ENCODE measurements around the gene SPRYD3.
A peak's percentile ranks its signal among the peaks of the same experiment; 100 is the strongest.
"Not testable (repeated sequence)": the region's sequence is repeated elsewhere in the genome, so short reads cannot be mapped to it uniquely, and the experiment has no call there.

Gene SPRYD3

DNA sequence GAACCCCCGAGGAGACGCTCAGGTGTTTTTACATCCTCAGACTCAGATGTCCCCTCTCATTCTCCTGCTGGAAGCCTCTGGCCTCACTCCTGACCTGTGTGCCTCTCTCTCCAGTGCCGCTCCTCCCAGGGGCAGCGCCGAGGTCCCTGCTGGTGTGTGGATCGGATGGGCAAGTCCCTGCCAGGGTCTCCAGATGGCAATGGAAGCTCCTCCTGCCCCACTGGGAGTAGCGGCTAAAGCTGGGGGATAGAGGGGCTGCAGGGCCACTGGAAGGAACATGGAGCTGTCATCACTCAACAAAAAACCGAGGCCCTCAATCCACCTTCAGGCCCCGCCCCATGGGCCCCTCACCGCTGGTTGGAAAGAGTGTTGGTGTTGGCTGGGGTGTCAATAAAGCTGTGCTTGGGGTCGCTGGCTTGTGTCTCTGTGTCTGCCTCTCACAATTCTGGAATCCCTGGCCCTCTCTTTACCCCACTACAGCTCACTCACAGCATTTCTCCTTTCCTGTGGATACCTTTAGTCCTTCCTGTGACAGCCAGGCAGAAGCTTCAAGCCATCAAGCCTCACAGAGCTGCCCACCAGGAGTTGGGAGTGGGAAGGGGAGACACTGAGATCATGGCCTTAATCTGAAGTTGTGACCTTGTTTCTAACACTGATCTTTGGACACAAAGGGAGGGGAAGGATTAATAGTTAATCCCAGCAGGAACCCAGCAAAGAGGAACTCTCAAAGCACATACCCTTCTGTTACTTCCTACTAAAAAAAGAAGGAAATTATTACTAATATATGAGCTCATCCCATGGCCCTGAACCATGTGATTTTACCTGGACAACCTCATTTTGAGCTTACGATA lies 23.0 kb upstream of the SPRYD3 start:
- DNase-seq, result no peak

DNA sequence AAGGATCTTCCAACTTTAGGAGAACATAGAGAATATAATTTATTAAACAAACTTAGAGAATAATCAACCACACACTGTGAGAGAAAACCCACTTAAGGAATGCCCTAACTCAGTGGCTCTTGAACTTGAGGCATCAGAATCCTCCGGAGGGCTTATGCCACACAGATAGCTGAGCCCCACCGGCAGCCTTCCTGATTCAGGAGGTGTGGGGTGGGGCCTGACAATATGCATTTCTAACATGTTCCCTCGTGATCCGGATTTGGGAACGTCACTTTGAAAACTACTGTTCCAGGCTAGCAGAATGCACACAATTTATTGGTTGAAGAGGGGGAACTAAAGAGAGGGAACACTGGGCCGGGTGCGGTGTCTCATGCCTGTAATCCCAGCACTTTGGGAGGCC lies 22.1 kb upstream of the SPRYD3 start:
- no peak for DNase-seq

DNA sequence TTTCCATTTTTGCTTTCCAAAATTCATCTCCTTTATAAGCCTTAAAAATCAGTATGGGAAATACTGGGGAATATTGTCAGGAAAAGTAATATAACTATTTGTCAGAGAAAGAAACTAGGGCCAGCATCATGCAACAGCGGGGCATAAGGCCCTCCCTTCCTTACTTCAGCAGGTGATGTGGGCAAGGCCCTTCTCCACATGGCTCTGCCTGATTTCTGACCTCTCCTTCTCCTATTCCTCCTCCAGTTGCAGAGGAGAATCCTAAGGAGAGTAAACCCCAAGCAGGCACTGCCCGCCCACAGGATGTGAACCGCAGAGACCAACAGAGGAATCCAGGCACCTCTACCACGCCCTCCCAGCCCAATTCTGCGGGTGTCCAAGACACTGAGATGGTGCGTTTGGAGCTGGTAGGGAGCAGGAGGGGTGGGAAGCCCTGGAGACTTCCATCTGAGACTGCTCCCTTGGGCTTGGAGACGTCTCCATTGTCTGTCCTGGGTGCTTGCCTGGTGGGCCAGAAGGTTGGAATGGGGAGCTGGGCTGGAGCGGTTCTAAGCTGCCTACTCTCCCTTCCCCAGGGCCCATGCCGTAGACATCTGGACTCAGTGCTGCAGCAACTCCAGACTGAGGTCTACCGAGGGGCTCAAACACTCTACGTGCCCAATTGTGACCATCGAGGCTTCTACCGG lies 21.4 kb upstream of the SPRYD3 start:
- DNase-seq, result no peak

DNA sequence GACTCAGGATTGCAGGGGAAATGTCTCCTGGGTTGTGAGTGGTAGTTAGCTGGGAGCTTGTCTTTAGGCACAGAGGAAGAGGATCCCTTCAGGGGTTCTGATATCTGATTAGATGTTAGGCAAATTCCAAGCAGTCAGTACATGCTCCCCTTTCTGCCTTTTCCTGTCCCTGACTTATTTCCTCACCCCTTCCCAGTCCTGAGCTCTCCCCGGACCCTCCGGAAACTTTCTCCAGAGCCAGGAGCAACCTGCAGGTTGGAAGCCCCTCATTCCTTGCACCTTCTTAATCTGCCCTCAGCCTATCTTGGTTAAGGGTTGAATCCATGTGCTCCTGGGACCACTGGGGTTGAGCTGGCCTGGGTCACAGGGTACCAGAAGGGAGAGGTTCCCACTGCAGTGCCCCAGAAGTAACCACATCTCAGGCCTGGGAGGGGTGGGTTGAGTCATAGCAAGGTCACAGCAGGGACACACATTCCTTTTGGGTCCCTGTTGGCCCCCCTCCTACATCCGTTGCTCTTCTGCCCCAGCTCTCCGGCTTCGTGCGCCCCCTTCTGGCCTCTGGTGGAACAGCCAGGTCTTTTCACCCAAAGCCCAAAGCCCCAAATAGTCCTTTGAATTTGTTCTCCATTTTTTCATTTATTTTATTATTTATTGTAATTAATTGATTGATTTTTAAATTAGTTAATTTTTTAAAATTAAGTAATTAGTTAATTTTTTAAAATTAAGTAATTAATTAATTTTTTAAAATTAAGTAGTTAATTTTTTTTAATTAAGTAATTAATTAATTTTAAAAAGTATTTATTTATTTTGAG lies 20.1 kb upstream of the SPRYD3 start:
- peak; percentile 64 for DNase-seq

DNA sequence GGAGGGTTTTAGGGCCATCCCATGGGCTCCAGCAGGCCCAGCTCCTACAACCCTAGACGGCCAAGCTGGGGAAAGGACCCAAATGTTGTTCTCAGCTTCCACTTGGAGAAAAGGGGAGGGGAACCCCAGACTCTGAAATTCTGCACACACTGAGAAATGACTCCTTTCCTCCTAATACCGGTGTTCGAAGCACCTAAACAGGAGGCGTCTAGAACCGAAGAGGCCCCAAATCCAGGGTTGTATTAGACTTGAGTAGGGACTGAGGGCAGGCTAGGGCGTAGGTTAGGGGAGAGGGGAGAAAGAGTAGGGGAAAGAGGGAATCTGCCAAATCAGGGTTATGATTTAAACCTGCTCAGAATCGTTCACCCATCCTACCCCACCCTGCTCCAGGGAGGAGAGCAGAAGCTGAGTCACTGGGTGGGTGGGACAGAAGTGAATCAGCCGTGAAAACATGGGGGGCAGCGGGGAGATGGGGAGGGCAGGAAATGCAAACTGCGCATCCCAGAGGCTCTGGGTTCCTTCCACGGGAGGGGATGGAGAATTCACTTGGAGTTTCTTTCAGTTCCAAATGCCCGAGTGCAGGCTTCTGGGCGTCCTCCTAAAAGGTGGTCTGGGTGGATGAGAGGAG lies 19.3 kb upstream of the SPRYD3 start:
- DNase-seq, result no peak

DNA sequence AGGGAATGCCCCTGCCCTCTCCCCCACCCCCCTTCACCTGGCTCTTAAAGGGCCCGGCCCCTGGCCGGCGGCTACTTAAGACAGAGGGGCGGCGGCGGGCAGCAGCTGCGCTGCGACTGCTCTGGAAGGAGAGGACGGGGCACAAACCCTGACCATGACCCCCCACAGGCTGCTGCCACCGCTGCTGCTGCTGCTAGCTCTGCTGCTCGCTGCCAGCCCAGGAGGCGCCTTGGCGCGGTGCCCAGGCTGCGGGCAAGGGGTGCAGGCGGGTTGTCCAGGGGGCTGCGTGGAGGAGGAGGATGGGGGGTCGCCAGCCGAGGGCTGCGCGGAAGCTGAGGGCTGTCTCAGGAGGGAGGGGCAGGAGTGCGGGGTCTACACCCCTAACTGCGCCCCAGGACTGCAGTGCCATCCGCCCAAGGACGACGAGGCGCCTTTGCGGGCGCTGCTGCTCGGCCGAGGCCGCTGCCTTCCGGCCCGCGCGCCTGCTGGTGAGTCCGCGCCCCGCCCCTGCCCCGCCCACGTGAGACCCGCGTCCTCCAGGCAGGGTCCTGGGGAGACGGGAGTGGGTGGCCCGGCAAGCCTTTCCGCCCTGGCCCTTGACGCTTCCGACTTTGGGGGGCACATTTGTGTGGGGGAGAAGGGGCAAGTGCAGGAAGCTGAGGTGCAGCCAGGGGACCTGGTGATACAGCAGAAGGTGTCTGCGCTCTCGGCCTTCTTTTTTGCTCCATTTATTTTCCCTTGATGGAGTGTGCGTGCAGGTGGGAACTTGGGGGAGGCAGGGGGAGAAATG lies 18.6 kb upstream of the SPRYD3 start, which contains the start of gene IGFBP6:
TSS of gene IGFBP6 (plus strand) at position 104 of the 790 bp plus-strand sequence. CDS start at position 155, 51 bp downstream.
- DNase-seq, result peak; percentile 8

DNA sequence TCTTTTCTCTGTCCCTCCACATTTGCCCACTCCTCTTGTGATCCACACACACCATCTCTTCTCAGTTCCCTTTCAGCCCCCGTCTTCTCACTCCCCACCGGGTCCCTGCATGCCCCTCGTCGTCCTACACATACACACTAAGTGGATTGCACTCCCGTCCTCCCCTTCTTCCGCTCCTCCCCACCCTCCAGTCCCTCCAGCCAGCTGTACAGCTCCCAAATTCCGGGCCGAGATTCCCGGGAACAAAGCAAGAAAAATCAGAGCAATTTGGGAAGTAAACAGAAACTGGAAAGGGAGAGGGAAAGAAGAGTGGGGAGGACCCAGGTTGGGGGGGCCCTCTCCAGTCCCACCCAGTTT lies 18.0 kb upstream of the SPRYD3 start:
- no peak for DNase-seq

DNA sequence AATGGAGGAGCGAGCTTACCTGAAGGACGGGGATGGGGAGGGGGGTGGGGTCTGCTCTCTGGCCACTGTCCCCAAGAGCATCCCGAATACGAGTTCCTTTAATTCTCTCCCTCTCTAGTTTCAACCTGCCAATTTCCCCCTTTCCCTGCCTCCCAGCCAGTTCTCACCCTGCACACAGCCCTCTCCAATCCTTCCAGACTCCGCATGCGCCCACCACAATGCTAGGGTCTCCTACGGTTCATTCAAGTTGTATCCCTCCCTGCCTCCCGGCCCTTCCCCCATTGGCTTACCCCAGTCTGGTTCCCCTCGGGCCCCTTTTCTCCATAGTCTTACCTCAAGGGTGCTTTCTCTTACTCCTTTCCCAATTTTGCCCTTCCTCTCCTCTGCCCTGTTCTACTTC lies 17.6 kb upstream of the SPRYD3 start:
- DNase-seq, result no peak

DNA sequence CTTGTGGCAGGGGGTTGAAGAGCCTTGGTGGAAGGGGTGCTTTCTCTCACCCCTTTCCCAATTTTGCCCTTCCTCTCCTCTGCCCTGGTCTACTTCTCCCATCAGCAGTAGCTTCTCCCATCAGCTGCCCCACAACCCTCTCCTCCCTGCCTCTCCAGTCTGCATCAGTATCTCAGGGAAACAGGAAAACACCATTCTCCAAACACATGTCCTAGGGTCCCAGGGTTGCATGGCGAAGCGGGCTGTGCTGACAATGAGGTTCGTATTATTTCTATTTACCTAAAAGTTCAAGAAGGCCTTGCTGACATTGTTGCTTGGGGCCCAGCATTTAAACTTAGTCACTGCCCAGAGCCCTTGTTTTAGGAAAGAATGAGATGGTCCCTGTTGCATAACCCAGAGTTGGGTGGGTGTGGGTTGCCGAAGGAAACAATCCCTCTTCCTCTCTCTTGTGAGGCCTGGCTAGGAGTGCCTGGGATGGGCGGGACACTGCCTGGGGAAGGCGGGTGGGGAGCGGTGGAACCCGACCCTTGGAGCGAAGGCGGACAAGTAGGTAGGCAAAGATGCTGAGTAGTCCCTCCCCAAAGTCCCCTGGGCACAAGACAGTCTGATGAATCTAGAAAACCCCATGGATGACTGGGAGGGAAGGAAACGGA lies 17.0 kb upstream of the SPRYD3 start:
- DNase-seq, result no peak

DNA sequence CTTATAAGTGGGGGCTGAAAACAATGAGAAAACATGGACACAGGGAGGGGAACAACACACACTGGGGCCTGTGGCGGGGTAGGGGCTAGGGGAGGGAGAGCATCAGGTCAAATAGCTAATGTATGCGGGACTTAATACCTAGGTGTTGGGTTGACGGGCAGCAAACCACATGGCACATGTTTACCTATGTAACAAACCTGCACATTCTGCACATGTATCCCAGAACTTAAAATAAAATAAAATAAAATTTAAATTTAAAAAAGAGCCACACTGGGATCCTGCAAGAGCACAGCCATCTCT lies 16.4 kb upstream of the SPRYD3 start:
- not testable (repeated sequence) for DNase-seq

DNA sequence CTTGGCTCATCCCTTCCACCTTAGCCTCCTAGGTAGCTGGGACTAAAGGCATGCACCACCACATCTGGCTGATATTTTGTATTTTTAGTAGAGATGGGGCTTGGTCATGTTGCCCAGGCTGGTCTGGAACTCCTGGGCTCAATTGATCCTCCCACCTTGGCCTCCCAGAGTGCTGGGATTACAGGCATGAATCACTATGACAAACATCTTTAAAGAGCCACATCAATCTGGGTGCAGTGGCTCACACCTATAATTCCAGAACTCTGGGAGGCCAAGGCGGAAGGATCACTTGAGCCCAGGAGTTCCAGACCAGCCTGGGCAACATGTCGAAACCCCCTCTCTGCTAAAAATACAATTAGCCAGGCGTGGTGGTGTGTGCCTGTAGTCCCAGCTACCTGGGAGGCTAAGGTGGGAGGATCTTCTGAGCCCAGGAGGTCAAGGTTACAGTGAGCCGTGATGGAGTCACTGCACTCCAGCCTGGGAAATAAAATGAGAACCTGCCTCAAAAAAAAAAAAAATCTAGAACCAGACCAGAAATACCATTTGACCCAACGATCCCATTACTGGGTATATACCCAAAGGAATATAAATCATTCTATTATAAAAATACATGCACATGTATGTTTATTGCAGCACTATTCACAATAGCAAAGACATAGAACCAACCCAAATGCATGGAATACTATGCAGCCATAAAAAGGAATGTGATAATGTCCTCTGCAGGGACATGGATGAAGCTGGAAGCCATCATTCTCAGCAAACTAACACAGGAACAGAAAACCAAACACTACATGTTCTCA lies 15.8 kb upstream of the SPRYD3 start:
- DNase-seq, result not testable (repeated sequence)

DNA sequence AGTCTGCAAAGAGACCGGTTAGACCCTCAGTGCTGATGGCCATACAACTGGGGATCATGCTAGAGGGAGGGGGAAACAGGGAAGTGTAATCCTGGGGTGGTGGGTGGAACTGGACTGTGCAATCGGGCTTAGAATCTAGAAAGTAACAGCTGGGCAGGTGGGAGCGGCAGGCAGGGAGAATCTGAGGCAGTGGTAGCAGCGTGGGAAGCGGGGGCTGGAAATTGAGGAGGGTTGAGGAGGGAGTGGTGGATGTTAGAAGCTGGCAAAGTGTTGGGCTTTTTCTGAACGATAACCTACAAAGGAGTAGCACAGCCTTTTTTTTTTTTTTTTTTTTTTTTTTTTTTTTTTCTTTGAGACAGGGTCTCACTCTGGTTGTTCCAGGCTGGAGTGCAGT lies 15.2 kb upstream of the SPRYD3 start:
- no peak for DNase-seq

DNA sequence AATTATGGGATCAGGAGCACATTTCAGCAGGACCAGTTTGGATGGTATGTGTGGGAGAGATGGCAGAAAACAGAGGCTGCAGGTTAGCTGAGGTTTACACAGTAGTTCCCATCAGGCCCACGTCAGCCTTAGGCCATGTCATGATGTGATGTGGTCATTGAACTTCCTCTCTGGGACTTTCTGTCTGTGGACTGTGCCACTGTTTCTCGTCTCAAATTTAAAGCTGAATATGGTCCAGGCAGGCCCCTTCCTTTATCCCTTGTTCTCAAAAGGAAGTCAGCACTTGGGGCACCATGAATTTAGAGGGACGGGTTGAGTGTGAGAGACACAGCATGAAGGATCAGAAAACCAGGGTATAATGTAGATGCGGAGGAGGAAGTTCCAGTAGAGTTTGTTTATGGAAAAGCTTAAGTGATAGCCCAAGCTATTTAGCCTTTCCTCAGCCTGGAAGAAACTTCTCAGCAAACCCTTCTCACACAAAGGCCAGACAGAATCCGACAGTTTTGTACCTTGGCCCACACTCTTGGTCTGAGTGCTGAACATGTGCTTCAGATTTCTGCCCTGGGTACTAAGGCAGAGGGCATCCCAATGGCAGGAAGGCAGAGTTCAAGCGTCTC lies 14.7 kb upstream of the SPRYD3 start:
- DNase-seq, result no peak

DNA sequence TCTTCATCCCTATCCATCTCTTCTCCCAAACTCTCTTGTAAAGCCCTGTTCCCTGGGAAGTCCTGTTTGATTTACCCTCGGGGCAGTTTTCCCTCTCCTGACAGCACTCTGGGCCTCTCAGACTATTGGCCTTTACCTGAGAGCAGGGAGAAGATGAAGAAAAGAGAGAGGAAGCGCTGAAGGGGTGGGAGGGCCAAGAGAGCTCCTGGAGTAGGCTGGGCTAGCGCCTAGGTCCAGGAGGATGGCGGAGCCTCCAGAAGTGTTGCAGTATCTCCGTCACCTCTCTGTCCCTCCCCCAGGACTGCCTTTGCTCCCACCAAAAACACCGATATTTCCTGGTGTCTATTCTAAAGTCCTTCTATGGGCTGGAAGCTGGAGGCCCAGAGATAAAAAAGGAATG lies 12.6 kb upstream of the SPRYD3 start:
- DNase-seq, result no peak

DNA sequence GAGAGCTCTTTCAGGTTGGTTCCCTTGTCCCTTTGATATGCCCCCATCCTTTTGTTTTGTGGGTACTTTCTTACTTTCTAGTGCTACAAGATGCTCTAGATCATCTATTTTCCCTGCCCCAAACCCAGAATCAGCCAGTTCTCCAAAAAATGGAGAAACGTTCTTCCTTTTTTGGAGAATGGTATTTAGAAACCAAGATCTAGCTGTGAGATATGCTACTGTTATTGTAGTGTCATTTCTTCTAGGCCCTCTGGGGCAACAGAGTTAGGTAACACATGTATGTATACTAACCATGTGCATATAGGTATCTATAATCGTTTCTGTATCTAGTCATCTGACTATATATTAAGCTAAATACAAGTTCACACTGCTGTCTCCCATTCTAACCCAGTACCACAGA lies 11.4 kb upstream of the SPRYD3 start:
- DNase-seq, result no peak

DNA sequence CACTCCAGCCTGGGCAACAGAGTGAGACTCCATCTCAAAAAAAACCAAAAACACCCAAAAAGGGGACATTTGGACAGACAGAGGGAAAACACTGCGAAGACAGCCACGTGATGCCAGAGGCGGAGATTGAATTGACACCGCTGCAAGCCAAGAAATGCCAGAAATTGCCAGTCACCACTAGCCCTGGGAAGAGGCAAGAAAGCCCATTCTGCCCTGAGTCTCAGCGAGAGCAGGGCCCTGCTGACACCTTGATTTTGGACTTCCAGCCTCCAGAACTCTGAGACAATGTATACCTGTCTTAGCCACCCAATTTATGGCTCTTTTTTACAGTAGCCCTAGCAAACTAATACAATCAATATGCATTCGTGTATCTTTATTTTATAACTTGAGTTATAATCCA lies 10.9 kb upstream of the SPRYD3 start:
- no peak for DNase-seq

DNA sequence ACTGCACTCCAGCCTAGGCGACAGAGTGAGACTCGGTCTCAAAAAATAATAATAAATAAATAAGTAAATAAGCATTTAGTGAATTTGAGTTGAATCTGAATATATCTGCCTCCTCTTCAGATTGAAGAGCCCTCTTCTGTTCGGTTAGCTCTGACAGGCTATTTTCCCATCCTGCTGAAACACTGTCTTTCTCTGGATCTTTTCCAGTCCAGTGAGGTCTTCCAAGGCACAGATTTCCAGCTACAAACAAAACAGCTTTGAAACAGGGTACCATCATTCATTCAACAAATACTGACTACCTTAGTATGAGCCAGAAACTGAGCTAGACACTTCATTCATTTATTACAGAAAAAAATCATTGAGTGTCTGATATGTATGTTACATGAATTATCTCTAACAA lies 7.2 kb upstream of the SPRYD3 start:
- no peak for DNase-seq

DNA sequence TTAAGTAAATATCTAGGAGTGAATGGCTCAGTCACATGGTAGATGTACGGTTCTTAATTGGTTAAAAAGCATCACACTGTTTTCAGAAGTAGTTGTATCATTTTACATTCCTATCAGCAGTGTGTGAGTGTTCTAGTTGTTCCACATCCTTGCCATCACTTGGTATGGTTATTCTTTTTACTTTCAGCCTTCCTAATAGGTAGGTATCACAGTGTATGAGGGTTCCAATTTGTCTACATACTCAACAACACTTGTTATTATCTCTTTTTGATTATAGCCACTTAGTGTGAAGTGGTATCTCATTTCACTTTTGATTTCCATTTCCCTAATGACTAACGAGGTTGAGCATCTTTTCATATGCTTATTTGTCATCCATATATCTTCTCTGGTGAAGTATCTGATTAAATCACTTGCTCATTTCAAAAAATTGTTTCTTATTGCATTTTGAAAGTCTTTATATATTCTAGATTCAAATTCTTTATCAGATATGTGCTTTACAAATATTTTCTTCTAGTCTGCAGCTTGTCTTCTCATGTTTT lies 3.5 kb upstream of the SPRYD3 start:
- DNase-seq, result no peak

DNA sequence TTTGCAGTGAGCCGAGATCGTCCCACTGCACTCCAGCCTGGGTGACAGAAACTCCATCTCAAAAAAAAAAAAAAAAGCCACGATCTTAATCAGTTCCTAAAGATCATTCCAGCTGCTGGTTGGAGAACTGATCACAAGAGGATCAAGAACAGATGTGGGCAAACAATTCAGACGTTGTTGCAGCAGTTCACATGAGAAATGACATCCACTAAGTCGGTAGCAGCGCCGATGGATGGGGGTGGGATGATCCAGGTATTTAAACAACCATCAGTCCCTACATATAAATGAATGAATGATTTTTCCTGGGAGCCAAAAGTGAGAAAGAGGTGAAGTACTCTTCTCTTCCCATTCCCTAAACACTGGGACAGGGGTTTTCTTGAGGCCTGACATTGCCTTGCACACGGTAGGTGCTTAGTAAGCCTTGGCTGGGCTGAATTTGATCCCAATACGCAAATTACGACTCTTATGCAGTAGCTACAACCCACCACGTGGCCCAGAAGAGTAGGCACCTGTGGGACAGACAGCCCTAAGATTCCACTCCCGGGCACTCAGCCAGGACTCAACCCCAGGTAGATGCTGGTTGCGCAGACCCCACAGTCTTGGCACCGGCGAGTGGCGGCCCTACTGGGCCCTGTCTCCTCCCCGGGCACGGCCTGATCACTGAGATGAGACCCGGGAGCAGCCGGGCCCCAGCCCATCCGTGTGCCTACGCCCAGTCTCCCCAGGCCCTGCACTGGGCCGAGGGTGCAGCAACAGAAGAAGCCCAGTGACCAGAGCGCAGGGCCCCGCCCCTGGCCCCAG lies 565 bp downstream of the SPRYD3 start:
- no peak for DNase-seq

Data from NCI-H748 treated with DMSO at 0.1 percent for 48 hours (cell line).